Body of pancreas (tissue), 4 donors: ENCODE data around the gene APPBP2. TPM values are rescaled to one million over a fixed set of nuclear protein-coding genes. Genes with fewer than 3 reads are reported as not detected.

Source experiments
- ATAC-seq: fragments of 150-250 bp; one replicate; pipeline ENCODE4 v1.9.1; 2016
- DNase-seq, 4 donors: peaks; one replicate each; pipeline ENCODE4 v3.0.0-alpha.2; 2019
- H3K27ac ChIP-seq, 4 donors: fragments of 200-600 bp; sonication (generic); 1 replicate in 3 of 4; 2 replicates in 1 of 4; pipeline versions ENCODE4 v1.5.1 to v1.6.1; 2016 to 2019; ENCODE audit warnings: mild to moderate bottlenecking in 1 of 4, mixed read lengths in 1 of 4, moderate library complexity in 1 of 4
- H3K27me3 ChIP-seq, 2 donors: fragments of 200-600 bp; sonication (generic); one replicate each; pipeline ENCODE4 v1.6.0; 2016; ENCODE audit warnings: mild to moderate bottlenecking in 1 of 2
- H3K36me3 ChIP-seq, 2 donors: fragments of 200-600 bp; sonication (generic); replicated peaks in 1 of 2; 2 replicates each; pipeline ENCODE4 v1.5.1; 2016; ENCODE audit warnings: low read depth in 2 of 2; ENCODE audit not compliant: insufficient read depth in 1 of 2
- H3K4me1 ChIP-seq: fragments of 200-600 bp; sonication (generic); one replicate; pipeline ENCODE4 v1.6.0; 2016
- H3K4me3 ChIP-seq, 2 donors: fragments of 200-600 bp; sonication (generic); 1 replicate in 1 of 2; 2 replicates in 1 of 2; pipeline ENCODE4 v1.5.1; 2016 to 2019
- H3K9me3 ChIP-seq, 3 donors: fragments of 200-600 bp; sonication (generic); 1 replicate in 2 of 3; 2 replicates in 1 of 3; pipeline ENCODE4 v1.5.1; 2016
- POLR2A ChIP-seq, 3 donors: fragments of 450-650 bp; IDR thresholded peaks; one replicate each; pipeline ENCODE4 v1.6.1; 2016; ENCODE audit warnings: antibody characterized with exemption in 3 of 3, mild to moderate bottlenecking in 2 of 3
- WGBS, 2 donors: methylation state at CpG; one replicate each; pipeline ENCODE4 v1.1.5; 2017; 5-methylcytosine and 5-hydroxymethylcytosine counted together
- intact Hi-C: fragments of 100-400 bp; cut with DNase I; formaldehyde crosslinking; loops from one replicate; pipeline ENCODE4 v1.15.1; 2023
- small RNA-seq: library from RNA; depleted of rRNA; stranded (forward); fragments of <200 nt; gene quantifications from one replicate; pipeline ENCODE3, GENCODE V24; 2016
- total RNA-seq, 2 donors: library from RNA; depleted of rRNA; stranded (reverse); fragments of >200 nt; gene quantifications; one replicate each; pipeline ENCODE4 v1.1.0, GENCODE V29; 2016
- TF ChIP-seq, protein P1 (sequence below), 7 experiments: fragments of 450-650 bp in 4 of 7; fragments of 200-600 bp in 3 of 7; sonication (generic) in 3 of 7; IDR thresholded peaks; one replicate each; pipeline ENCODE4 v1.5.1; 2016 to 2019; ENCODE audit warnings: antibody characterized with exemption in 7 of 7

Gene APPBP2
- total RNA-seq, 2 donors from 2014 or later, result 10.9 to 15.3 TPM

DNA sequence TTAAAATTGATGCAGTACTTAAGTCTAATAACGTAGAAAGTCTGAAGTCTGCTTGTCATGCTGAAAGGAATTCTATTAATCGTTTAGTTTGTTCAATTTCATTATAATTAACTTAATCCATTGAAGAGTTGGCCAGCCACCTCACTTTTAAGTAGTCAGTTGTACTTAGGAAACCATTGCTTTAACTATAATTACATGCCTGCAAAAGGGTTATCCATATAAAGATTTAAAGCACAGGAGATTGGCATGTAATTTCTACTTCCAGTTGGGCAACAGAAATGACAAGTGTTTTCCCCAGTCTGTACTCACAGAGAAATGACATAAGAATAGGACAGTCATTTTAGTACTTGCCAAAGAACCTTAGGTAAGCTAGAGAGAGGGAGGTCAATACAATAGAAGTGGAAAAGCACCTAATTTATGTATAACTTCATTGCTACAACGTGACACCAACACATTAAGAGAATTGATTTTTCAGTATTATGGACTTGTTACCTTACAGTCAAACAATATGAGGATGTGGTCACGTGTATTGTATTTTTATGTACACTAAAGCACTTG lies 130.5 kb downstream of the APPBP2 start:
- no peak for DNase-seq
- no peaks in the 10 kb centered on the region for H3K27me3 ChIP-seq
- ATAC-seq, result no peak
- no peaks in the 10 kb centered on the region for H3K36me3 ChIP-seq
- no peak overlapping the region for H3K4me3 ChIP-seq
- WGBS, 2 donors, result 65 to 71% methylated on average over 4 of the region's 4 CpGs
- H3K4me1 ChIP-seq, result peaks cover 3% of the 10 kb centered on the region
- no peak for TF ChIP-seq POLR2A (IDR thresholded peaks at IDR 0.05)
- TF ChIP-seq, protein P1, sequence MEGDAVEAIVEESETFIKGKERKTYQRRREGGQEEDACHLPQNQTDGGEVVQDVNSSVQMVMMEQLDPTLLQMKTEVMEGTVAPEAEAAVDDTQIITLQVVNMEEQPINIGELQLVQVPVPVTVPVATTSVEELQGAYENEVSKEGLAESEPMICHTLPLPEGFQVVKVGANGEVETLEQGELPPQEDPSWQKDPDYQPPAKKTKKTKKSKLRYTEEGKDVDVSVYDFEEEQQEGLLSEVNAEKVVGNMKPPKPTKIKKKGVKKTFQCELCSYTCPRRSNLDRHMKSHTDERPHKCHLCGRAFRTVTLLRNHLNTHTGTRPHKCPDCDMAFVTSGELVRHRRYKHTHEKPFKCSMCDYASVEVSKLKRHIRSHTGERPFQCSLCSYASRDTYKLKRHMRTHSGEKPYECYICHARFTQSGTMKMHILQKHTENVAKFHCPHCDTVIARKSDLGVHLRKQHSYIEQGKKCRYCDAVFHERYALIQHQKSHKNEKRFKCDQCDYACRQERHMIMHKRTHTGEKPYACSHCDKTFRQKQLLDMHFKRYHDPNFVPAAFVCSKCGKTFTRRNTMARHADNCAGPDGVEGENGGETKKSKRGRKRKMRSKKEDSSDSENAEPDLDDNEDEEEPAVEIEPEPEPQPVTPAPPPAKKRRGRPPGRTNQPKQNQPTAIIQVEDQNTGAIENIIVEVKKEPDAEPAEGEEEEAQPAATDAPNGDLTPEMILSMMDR (IDR thresholded peaks at IDR 0.05), result no peak
- H3K9me3 ChIP-seq, result no peaks in the 10 kb centered on the region
- intact Hi-C loops, result no loop called here
- no peak overlapping the region for H3K27ac ChIP-seq

DNA sequence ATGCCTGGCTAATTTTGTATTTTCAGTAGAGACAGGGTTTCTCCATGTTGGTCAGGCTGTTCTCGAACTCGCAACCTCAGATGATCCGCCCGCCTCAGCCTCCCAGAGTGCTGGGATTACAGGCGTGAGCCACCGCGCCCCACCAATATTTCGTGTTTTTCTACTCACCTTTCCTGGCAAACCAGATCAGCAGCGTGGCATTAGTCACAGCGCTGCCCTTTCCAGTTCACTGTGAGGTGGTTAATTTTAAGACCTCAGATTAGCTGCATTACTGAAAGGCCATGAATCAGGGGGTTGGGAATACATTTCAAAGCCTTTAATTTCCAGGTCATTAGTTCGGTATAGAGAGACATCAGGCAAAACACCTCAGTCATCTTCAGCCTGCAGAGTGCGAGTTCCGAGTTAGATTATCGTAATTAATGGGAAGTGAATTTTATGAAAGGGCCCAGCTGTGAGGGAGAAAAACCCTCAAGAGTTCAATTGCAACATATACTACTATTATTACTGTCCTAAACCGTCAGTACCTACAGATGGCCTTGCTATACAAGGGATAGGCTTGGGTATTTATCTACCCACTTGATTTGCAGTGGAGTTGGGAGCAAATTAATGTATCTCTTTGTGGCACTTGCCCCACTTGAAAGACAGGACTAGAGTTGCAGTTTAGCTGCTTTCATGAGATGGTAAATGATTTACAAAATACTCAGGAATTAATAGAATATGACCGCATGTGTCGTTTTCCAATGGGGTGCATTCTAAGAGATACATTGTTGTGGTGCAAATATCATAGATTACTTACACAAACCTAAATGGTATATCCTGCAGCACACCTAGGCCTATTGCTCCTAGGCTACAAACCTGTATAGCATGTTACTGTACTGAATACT lies 132.0 kb downstream of the APPBP2 start:
- WGBS, 2 donors, result 86 to 89% methylated on average over 17 of the region's 17 CpGs
- H3K27ac ChIP-seq, result no peak overlapping the region
- TF ChIP-seq POLR2A (IDR thresholded peaks at IDR 0.05), result no peak
- TF ChIP-seq, protein P1 (IDR thresholded peaks at IDR 0.05), result no peak

More for the DNA sequence above, 132.0 kb downstream of the APPBP2 start:
- DNase-seq, result no peak
- intact Hi-C loops, result no loop called here
- peaks cover 18% of the 10 kb centered on the region for H3K4me1 ChIP-seq
- H3K36me3 ChIP-seq, result no peaks in the 10 kb centered on the region
- H3K9me3 ChIP-seq, result no peaks in the 10 kb centered on the region
- H3K4me3 ChIP-seq, result no peak overlapping the region
- ATAC-seq, result no peak
- H3K27me3 ChIP-seq, result no peaks in the 10 kb centered on the region

Small RNA genes within 50 kb of the gene (small RNA-seq; reads per million reads assigned to genes)
- not detected for gene AC011921.2

Other genes starting within 250 kb of the APPBP2 start
- 10 to 100 TPM; 15.8 to 19.7 TPM for gene USP32, start 134.1 kb downstream of the APPBP2 start, total RNA-seq
- not detected for gene CHCT1, start 103.8 kb downstream of the APPBP2 start, total RNA-seq
- 10 to 100 TPM in 1 of 2 donors, 1 to 10 TPM in 1; 6.5 to 15.5 TPM for gene PPM1D, start 74.0 kb upstream of the APPBP2 start, total RNA-seq
- 10 to 100 TPM; 44.1 to 71.5 TPM for gene BCAS3, start 151.6 kb upstream of the APPBP2 start, total RNA-seq